IMR-90 (cell line): ENCODE data around the gene GPR180. TPM values are rescaled to one million over a fixed set of nuclear protein-coding genes. Genes with fewer than 3 reads are reported as not detected.

ENCODE experiments used
- ATAC-seq: fragments of 200-7000 bp; cut with Tn5 transposase; 2 replicates; pipeline ENCODE4 v1.9.1; 2020; ENCODE audit warnings: low read depth, mild to moderate bottlenecking, moderate library complexity
- BruUV-seq: library from RNA; stranded (reverse); fragments of 400-500 nt; replicated peaks from 2 replicates; lab custom pipeline; 2021; lab: Mats Ljungman, UMichigan
- CTCF ChIA-PET: fragments of 300-600 bp; formaldehyde crosslinking; extraction: SDS; loops from one replicate; lab custom pipeline; 2021; ENCODE audit warnings: antibody characterized with exemption; lab: Yijun Ruan, JAX
- POLR2A ChIA-PET: fragments of 300-600 bp; sonication (Branson Sonifier 250); formaldehyde crosslinking; loops from one replicate; lab custom pipeline; 2022; ENCODE audit warnings: antibody characterized with exemption; ENCODE audit not compliant: unreplicated experiment; lab: Charles Lee
- DNase-seq: peaks from one replicate; pipeline ENCODE4 v3.0.0; 2013
- H2AFZ ChIP-seq: replicated peaks from 2 replicates; pipeline ENCODE3; 2013; ENCODE audit warnings: low read length, mild to moderate bottlenecking; ENCODE audit not compliant: poor library complexity
- H2AK5ac ChIP-seq: 2 replicates; pipeline ENCODE4 v1.6.1; 2013; ENCODE audit warnings: low read depth, low read length, inconsistent platforms
- H2AK9ac ChIP-seq: replicated peaks from 2 replicates; pipeline ENCODE3; 2013; ENCODE audit warnings: mild to moderate bottlenecking, low read depth, low read length, moderate library complexity; ENCODE audit not compliant: poor library complexity
- H2BK120ac ChIP-seq: 2 replicates; pipeline ENCODE4 v1.6.1; 2013; ENCODE audit warnings: low read depth, low read length, inconsistent platforms
- H2BK15ac ChIP-seq: 3 replicates; pipeline ENCODE4 v1.6.1; 2013; ENCODE audit warnings: low read depth, low read length, inconsistent platforms
- H2BK20ac ChIP-seq: 2 replicates; pipeline ENCODE4 v1.6.1; 2013; ENCODE audit warnings: low read depth, mild to moderate bottlenecking, inconsistent platforms, low read length, moderate library complexity
- H2BK5ac ChIP-seq: 2 replicates; pipeline ENCODE4 v1.6.1; 2013; ENCODE audit warnings: mild to moderate bottlenecking, low read depth, low read length, inconsistent platforms; ENCODE audit not compliant: poor library complexity, severe bottlenecking
- H3K14ac ChIP-seq: replicated peaks from 2 replicates; pipeline ENCODE4 v1.6.1; 2013; ENCODE audit warnings: low read depth, low read length, inconsistent platforms
- H3K18ac ChIP-seq: 2 replicates; pipeline ENCODE4 v1.6.1; 2013; ENCODE audit warnings: low read depth, low read length, control low read depth
- H3K23ac ChIP-seq: 2 replicates; pipeline ENCODE4 v1.6.1; 2013; ENCODE audit warnings: low read depth, low read length, inconsistent platforms
- H3K27ac ChIP-seq: 2 replicates; pipeline ENCODE4 v1.5.1; 2013; ENCODE audit warnings: mild to moderate bottlenecking, control low read depth, low read length; ENCODE audit not compliant: insufficient read depth
- H3K27me3 ChIP-seq: 2 replicates; pipeline ENCODE4 v1.6.1; 2013; ENCODE audit warnings: low read length; ENCODE audit not compliant: control insufficient read depth, insufficient read depth
- H3K36me3 ChIP-seq: 2 replicates; pipeline ENCODE4 v1.6.1; 2013; ENCODE audit warnings: low read length, mixed read lengths; ENCODE audit not compliant: control insufficient read depth, insufficient read depth
- H3K4ac ChIP-seq: 2 replicates; pipeline ENCODE4 v1.6.1; 2013; ENCODE audit warnings: low read depth, low read length, inconsistent platforms
- H3K4me1 ChIP-seq: 2 replicates; pipeline ENCODE4 v1.6.1; 2013; ENCODE audit warnings: low read length, mixed read lengths; ENCODE audit not compliant: control insufficient read depth, insufficient read depth
- H3K4me2 ChIP-seq: 2 replicates; pipeline ENCODE4 v1.6.1; 2013; ENCODE audit warnings: low read depth, mild to moderate bottlenecking, control low read depth, low read length, moderate library complexity
- H3K4me3 ChIP-seq: 2 replicates; pipeline ENCODE4 v1.5.1; 2013; ENCODE audit warnings: low read depth, mild to moderate bottlenecking, control low read depth, low read length, moderate library complexity; ENCODE audit not compliant: insufficient read depth
- H3K56ac ChIP-seq: 2 replicates; pipeline ENCODE4 v1.6.1; 2013; ENCODE audit warnings: low read length, inconsistent platforms; ENCODE audit not compliant: insufficient read depth; ENCODE audit errors: extremely low read depth
- H3K79me1 ChIP-seq, 2 experiments: 2 replicates each; pipeline ENCODE4 v1.6.1; 2013; ENCODE audit warnings: low read length in 2 of 2, inconsistent platforms in 1 of 2, low read depth in 1 of 2
- H3K9ac ChIP-seq: 2 replicates; pipeline ENCODE4 v1.6.1; 2013; ENCODE audit warnings: low read depth, low read length, control low read depth
- H3K9me1 ChIP-seq: 2 replicates; pipeline ENCODE4 v1.6.1; 2013; ENCODE audit warnings: low read length, inconsistent platforms; ENCODE audit not compliant: insufficient read depth
- H3K9me3 ChIP-seq: 2 replicates; pipeline ENCODE4 v1.6.1; 2013; ENCODE audit warnings: low read length; ENCODE audit not compliant: control insufficient read depth, insufficient read depth
- H4K20me1 ChIP-seq: 2 replicates; pipeline ENCODE4 v1.6.1; 2013; ENCODE audit warnings: low read length, inconsistent platforms; ENCODE audit not compliant: insufficient read depth
- H4K5ac ChIP-seq: 2 replicates; pipeline ENCODE4 v1.6.1; 2013; ENCODE audit warnings: mild to moderate bottlenecking, low read depth, low read length, control low read depth
- H4K8ac ChIP-seq, 2 experiments: 2 replicates each; pipeline ENCODE4 v1.6.1; 2013; ENCODE audit warnings: low read depth in 2 of 2, low read length in 2 of 2, control low read depth in 1 of 2, inconsistent platforms in 1 of 2
- H4K91ac ChIP-seq: 2 replicates; pipeline ENCODE4 v1.6.1; 2013; ENCODE audit warnings: low read depth, low read length, inconsistent platforms; ENCODE audit not compliant: insufficient read depth
- BHLHE40 ChIP-seq: fragments of 150-350 bp; IDR thresholded peaks from 2 replicates; pipeline ENCODE4 v1.6.1; 2016; ENCODE audit warnings: mild to moderate bottlenecking, low read depth, low read length
- CEBPB ChIP-seq: IDR thresholded peaks from 2 replicates; pipeline ENCODE4 v1.6.1; 2012; ENCODE audit warnings: low read depth, low read length, improper control_type of control experiment
- CHD1 ChIP-seq: IDR thresholded peaks from 2 replicates; pipeline ENCODE4 v1.6.1; 2012; ENCODE audit warnings: low read depth, low read length, improper control_type of control experiment
- FOS ChIP-seq: fragments of 150-350 bp; IDR thresholded peaks from 2 replicates; pipeline ENCODE4 v1.6.1; 2016; ENCODE audit warnings: low read depth, low read length
- MAFK ChIP-seq: IDR thresholded peaks from 2 replicates; pipeline ENCODE4 v1.6.1; 2012; ENCODE audit warnings: low read depth, low read length, improper control_type of control experiment
- MAZ ChIP-seq: IDR thresholded peaks from 2 replicates; pipeline ENCODE4 v1.6.1; 2012; ENCODE audit warnings: low read depth, mild to moderate bottlenecking, low read length, improper control_type of control experiment, moderate library complexity, borderline replicate concordance
- MXI1 ChIP-seq: IDR thresholded peaks from 2 replicates; pipeline ENCODE4 v1.6.1; 2012; ENCODE audit warnings: low read depth, mild to moderate bottlenecking, low read length, moderate library complexity, borderline replicate concordance
- NFE2L2 ChIP-seq: fragments of 150-350 bp; IDR thresholded peaks from 2 replicates; pipeline ENCODE4 v1.6.1; 2016; ENCODE audit warnings: low read depth, mild to moderate bottlenecking, low read length
- POLR2A ChIP-seq: IDR thresholded peaks from 2 replicates; pipeline ENCODE4 v1.6.1; 2012; ENCODE audit warnings: mild to moderate bottlenecking, low read depth, low read length
- RAD21 ChIP-seq: IDR thresholded peaks from 2 replicates; pipeline ENCODE4 v1.6.1; 2012; ENCODE audit warnings: low read length, improper control_type of control experiment
- RFX5 ChIP-seq: IDR thresholded peaks from 2 replicates; pipeline ENCODE4 v1.8.0; 2012; ENCODE audit warnings: low read depth, mild to moderate bottlenecking, low read length, moderate library complexity
- SMC3 ChIP-seq: fragments of 150-350 bp; IDR thresholded peaks from 2 replicates; pipeline ENCODE4 v1.6.1; 2016; ENCODE audit warnings: low read depth, mild to moderate bottlenecking, antibody characterized with exemption, low read length, moderate library complexity
- WGBS, 2 experiments: methylation state at CpG; one replicate each; pipeline versions ENCODE4 v1.1.5 to v1.1.7; 2013; ENCODE audit warnings: missing lambda C conversion rate in 2 of 2; ENCODE audit not compliant: insufficient read length in 1 of 2; ENCODE audit errors: extremely low coverage in 2 of 2; 5-methylcytosine and 5-hydroxymethylcytosine counted together
- dilution Hi-C: fragments of 300-500 bp; cut with HindIII; formaldehyde crosslinking; loops from one replicate; pipeline ENCODE4 v1.14.3; 2018; ENCODE audit warnings: low sequenced_read_pairs; ENCODE audit not compliant: unreplicated experiment
- in situ Hi-C: fragments of 300-500 bp; cut with MboI; formaldehyde crosslinking; loops from 3 replicates; pipeline ENCODE4 v1.14.3; 2019; ENCODE audit warnings: low sequenced_read_pairs, inconsistent platforms, mixed read lengths
- intact Hi-C: fragments of 100-400 bp; cut with micrococcal nuclease; formaldehyde crosslinking; loops from 2 replicates; pipeline ENCODE4 v1.10.0; 2022
- polyA plus RNA-seq, 3 experiments: library from polyadenylated mRNA; depleted of rRNA; stranded (reverse); fragments of >200 nt; gene quantifications; 2 replicates each; pipeline ENCODE4 v1.2.3, GENCODE V29; 2012; ENCODE audit warnings: low replicate concordance in 1 of 3
- total RNA-seq: library from RNA; depleted of rRNA; stranded (reverse); fragments of >200 nt; gene quantifications from 2 replicates; pipeline ENCODE4 v1.2.3, GENCODE V29; 2012
- TF ChIP-seq, protein P1 (sequence below): fragments of 150-350 bp; IDR thresholded peaks from 2 replicates; pipeline ENCODE4 v1.6.1; 2016; ENCODE audit warnings: low read depth, mild to moderate bottlenecking, low read length, moderate library complexity, borderline replicate concordance
- TF ChIP-seq, protein P2 (sequence below): fragments of 150-350 bp; IDR thresholded peaks from 2 replicates; pipeline ENCODE4 v1.6.1; 2017; ENCODE audit warnings: mild to moderate bottlenecking, antibody characterized with exemption, low read length, low read depth

The GPR180 gene
- total and polyA plus RNA-seq, 2 of the 4 experiments (the other 2 are of a cell fraction), result 2.8 to 10.8 TPM

DNA sequence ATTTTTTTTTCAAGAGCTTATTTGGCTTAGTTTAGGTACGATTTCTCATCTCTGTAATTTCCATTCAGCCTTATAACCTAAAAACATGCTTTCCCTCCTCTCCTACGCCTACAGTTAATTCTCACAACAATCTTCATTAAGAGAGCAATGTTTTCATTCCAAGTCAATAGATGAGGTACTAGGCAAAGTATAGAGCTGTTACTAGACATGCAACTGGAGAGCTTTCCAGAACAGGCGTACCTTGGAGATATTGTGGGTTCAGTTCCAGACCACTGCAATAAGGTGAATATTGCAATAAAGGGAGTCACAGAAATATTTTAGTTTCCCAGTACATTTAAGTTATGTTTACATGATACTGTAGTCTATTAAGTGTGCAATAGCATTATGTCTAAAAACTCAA is 40.5 kb upstream of the GPR180 start:
- H3K4me1 ChIP-seq, result no peaks in the 10 kb centered on the region
- intact Hi-C loops, result no loop called here
- no peak overlapping the region for H2AFZ ChIP-seq
- H2AK9ac ChIP-seq, result no peak overlapping the region
- no peak overlapping the region for H3K23ac ChIP-seq
- no CpG with 5 or more reads among the region's 3 CpGs for WGBS, 2 experiments
- no peak for TF ChIP-seq SMC3
- TF ChIP-seq MAZ, result no peak
- TF ChIP-seq, protein P1, sequence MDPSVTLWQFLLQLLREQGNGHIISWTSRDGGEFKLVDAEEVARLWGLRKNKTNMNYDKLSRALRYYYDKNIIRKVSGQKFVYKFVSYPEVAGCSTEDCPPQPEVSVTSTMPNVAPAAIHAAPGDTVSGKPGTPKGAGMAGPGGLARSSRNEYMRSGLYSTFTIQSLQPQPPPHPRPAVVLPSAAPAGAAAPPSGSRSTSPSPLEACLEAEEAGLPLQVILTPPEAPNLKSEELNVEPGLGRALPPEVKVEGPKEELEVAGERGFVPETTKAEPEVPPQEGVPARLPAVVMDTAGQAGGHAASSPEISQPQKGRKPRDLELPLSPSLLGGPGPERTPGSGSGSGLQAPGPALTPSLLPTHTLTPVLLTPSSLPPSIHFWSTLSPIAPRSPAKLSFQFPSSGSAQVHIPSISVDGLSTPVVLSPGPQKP, result no peak
- TF ChIP-seq MAFK, result no peak
- TF ChIP-seq FOS, result no peak
- TF ChIP-seq POLR2A, result no peak
- TF ChIP-seq CEBPB, result no peak
- TF ChIP-seq, protein P2, sequence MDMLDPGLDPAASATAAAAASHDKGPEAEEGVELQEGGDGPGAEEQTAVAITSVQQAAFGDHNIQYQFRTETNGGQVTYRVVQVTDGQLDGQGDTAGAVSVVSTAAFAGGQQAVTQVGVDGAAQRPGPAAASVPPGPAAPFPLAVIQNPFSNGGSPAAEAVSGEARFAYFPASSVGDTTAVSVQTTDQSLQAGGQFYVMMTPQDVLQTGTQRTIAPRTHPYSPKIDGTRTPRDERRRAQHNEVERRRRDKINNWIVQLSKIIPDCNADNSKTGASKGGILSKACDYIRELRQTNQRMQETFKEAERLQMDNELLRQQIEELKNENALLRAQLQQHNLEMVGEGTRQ, result no peak
- no peak for TF ChIP-seq BHLHE40
- TF ChIP-seq RAD21, result no peak
- no peak for TF ChIP-seq MXI1
- no peak for TF ChIP-seq RFX5
- TF ChIP-seq NFE2L2, result no peak
- no peak for TF ChIP-seq CHD1
- H4K20me1 ChIP-seq, result no peaks in the 10 kb centered on the region
- no TSS peak for BruUV-seq
- H3K14ac ChIP-seq, result no peak overlapping the region
- H2BK5ac ChIP-seq, result no peak overlapping the region
- ChIA-PET CTCF (no interaction called here), POLR2A (no interaction called here)
- H4K5ac ChIP-seq, result no peak overlapping the region
- in situ Hi-C loops, result no loop called here
- no peak overlapping the region for H2BK20ac ChIP-seq
- ATAC-seq, result no peak
- no peak overlapping the region for H2BK15ac ChIP-seq
- H3K18ac ChIP-seq, result no peak overlapping the region
- no peaks in the 10 kb centered on the region for H3K27me3 ChIP-seq
- H3K56ac ChIP-seq, result no peak overlapping the region
- no peaks in the 10 kb centered on the region for H3K9me1 ChIP-seq
- no peak overlapping the region for H3K4me3 ChIP-seq
- H3K9me3 ChIP-seq, result no peaks in the 10 kb centered on the region
- 0 out of 2 replicates have a peak, but pooled peaks cover 2% of the 10 kb centered on the region for H3K36me3 ChIP-seq
- H2AK5ac ChIP-seq, result no peak overlapping the region
- no peak overlapping the region for H4K8ac ChIP-seq
- no peak for DNase-seq
- H2BK120ac ChIP-seq, result no peak overlapping the region
- dilution Hi-C loops, result no loop called here
- no peak overlapping the region for H3K4me2 ChIP-seq
- H3K79me1 ChIP-seq, result no peaks in the 10 kb centered on the region
- H4K91ac ChIP-seq, result no peak overlapping the region
- H3K9ac ChIP-seq, result no peak overlapping the region
- H3K27ac ChIP-seq, result no peak overlapping the region
- no peak overlapping the region for H3K4ac ChIP-seq
